K562 (cell line): ENCODE results near the gene CARM1. TPM values are rescaled to one million over a fixed set of nuclear protein-coding genes. Genes with fewer than 3 reads are reported as not detected.
A peak's percentile ranks its signal among the peaks of the same experiment; 100 is the strongest.

Source experiments
- GTF3C2 ChIP-seq: IDR thresholded peaks from 3 replicates; pipeline ENCODE4 v1.6.1; 2011; ENCODE audit warnings: borderline replicate concordance, mild to moderate bottlenecking, moderate library complexity; ENCODE audit not compliant: insufficient read length; ENCODE audit errors: extremely low read depth
- HDAC1 ChIP-seq, 2 experiments: fragments of 450-650 bp; IDR thresholded peaks; 2 replicates each; pipeline ENCODE4 v1.6.1; 2016 to 2017; ENCODE audit warnings: inconsistent platforms in 1 of 2, mild to moderate bottlenecking in 1 of 2, moderate library complexity in 1 of 2
- HEY1 ChIP-seq: fragments of 250-450 bp; sonication (Bioruptor Pico); IDR thresholded peaks from 2 replicates; pipeline ENCODE4 v1.5.0; 2020; ENCODE audit warnings: mild to moderate bottlenecking, moderate library complexity, borderline replicate concordance
- KLF13 ChIP-seq: fragments of 450-650 bp; IDR thresholded peaks from 2 replicates; pipeline ENCODE4 v1.6.1; 2016; ENCODE audit warnings: missing genetic modification characterization, low read depth, mild to moderate bottlenecking, missing compliant biosample characterization, moderate library complexity, borderline replicate concordance
- NCOR1 ChIP-seq: fragments of 450-650 bp; IDR thresholded peaks from 2 replicates; pipeline ENCODE4 v1.6.1; 2016; ENCODE audit warnings: mild to moderate bottlenecking, moderate library complexity
- NFE2L1 ChIP-seq: fragments of 450-650 bp; IDR thresholded peaks from 2 replicates; pipeline ENCODE4 v1.6.1; 2016; ENCODE audit warnings: missing genetic modification characterization, low read depth, mild to moderate bottlenecking, missing compliant biosample characterization, moderate library complexity, borderline replicate concordance
- PHF8 ChIP-seq: fragments of 200-600 bp; sonication (generic); IDR thresholded peaks from 2 replicates; pipeline ENCODE4 v1.6.1; 2012; ENCODE audit warnings: mixed run types, mild to moderate bottlenecking, inconsistent platforms, low read length, moderate library complexity, borderline replicate concordance
- POLR2H ChIP-seq: IDR thresholded peaks from 2 replicates; pipeline ENCODE4 v1.6.1; 2016; ENCODE audit warnings: missing genetic modification characterization, low read depth, mild to moderate bottlenecking, control low read depth, missing compliant biosample characterization, moderate library complexity
- RB1 ChIP-seq: fragments of 450-650 bp; IDR thresholded peaks from 2 replicates; pipeline ENCODE4 v1.6.1; 2017; ENCODE audit warnings: low read depth, mild to moderate bottlenecking
- SAP30 ChIP-seq: fragments of 200-600 bp; sonication (generic); IDR thresholded peaks from 2 replicates; pipeline ENCODE4 v1.6.1; 2012; ENCODE audit warnings: borderline replicate concordance, low read depth, mild to moderate bottlenecking, moderate library complexity, low read length, control low read depth, inconsistent platforms; ENCODE audit not compliant: insufficient read depth, poor library complexity, severe bottlenecking
- TAF15 ChIP-seq: fragments of 200-400 bp; formaldehyde crosslinking; IDR thresholded peaks from 2 replicates; pipeline ENCODE4 v1.6.1; 2017; ENCODE audit warnings: mild to moderate bottlenecking, low read depth, low read length, moderate library complexity
- TFAP4 ChIP-seq: sonication (generic); formaldehyde crosslinking; IDR thresholded peaks from 2 replicates; pipeline ENCODE4 v1.8.0; 2022; ENCODE audit warnings: missing genetic modification reagents, mild to moderate bottlenecking, moderate library complexity, borderline replicate concordance
- THRAP3 ChIP-seq: fragments of 450-650 bp; IDR thresholded peaks from 2 replicates; pipeline ENCODE4 v1.6.1; 2016; ENCODE audit warnings: mild to moderate bottlenecking, inconsistent platforms, borderline replicate concordance
- ZNF175 ChIP-seq: fragments of 200-800 bp; sonication (Bioruptor generic); IDR thresholded peaks from 2 replicates; pipeline ENCODE4 v1.6.1; 2016; ENCODE audit warnings: low read depth, mild to moderate bottlenecking, missing genetic modification characterization, missing compliant biosample characterization
- ZSCAN29 ChIP-seq: fragments of 450-650 bp; IDR thresholded peaks from 2 replicates; pipeline ENCODE4 v1.6.1; 2017
- polyA plus RNA-seq, 8 experiments: library from polyadenylated mRNA; depleted of rRNA in 4 of 8; stranded (reverse) in 5 of 8; unstranded in 3 of 8; fragments of >200 nt; fragmentation: Nextera tagmentation in 2 of 8; fragmentation: Illumina TruSeq in 1 of 8; extraction: Ambion mirVana in 2 of 8; extraction: Trizol in 1 of 8; gene quantifications; 2 replicates each; pipeline versions ENCODE4 v1.2.1 to v1.2.3, GENCODE V29; 2011 to 2014; ENCODE audit warnings: inconsistent platforms in 1 of 8, missing spikeins in 1 of 8
- total RNA-seq, 7 experiments: library from RNA; depleted of rRNA in 6 of 7; stranded (reverse); fragments of >200 nt in 6 of 7; fragmentation: Illumina TruSeq in 2 of 7; extraction: Trizol in 2 of 7; gene quantifications; 2 replicates each; pipeline versions ENCODE4 v1.2.1 to v1.2.3, GENCODE V29; 2011 to 2021; ENCODE audit warnings: low replicate concordance in 1 of 7
- TF ChIP-seq, protein P1 (sequence below): fragments of 250-450 bp; sonication (Bioruptor Pico); IDR thresholded peaks from 2 replicates; pipeline ENCODE4 v1.9.0; 2021; ENCODE audit warnings: mild to moderate bottlenecking, inconsistent platforms

The CARM1 gene
- total and polyA plus RNA-seq, 9 of the 15 experiments (the other 6 are each of a cell fraction or from before 2014, with no cell fraction given): 0.36 to 86.0 (median 29.7) TPM

DNA sequence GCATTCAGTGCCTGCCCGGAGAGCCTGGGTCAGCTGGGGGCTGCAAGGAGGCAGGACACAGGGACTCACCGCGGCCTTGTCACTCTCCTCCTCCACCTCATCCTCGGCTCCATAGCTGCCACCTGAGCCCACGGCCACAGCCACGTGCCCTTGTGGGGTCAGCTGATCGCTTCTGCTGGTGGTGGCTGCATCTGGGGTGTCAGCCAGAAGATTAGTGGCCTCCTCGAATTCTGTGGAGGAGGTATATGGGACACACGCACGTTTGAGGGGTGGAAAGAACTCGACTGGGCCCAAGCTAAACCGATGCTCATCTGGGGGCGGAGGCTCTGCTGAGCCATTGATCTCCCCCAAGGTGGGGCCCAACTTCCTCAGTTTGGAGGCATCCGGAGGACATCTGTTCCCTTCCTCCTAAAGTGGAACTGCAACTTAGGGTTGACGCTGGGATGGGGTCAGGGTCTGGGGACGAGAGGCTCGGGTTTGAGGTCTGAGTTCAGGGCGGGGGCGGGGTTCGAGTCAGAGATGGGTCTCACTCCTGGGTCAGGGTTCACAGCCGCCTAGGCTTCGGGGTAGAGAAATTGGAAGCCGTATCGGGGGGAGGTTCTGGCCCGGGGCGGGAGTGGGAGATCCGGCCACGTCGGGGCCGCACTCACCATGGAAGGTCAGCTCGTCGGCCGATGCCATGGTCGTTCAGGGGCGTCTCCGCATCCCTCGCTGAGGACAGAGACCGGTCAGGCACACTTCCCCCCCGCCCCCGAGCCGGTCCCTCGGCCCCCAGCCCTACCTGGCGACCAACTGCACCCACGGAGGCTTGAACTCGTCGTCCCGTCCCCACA is 56.6 kb downstream of the CARM1 start (continued):
- TF ChIP-seq NCOR1 (no peak), RB1 (no peak), TFAP4 (peak; percentile 82; the same call in 1 of the 2 replicates), GTF3C2 (no peak), TAF15 (no peak), ZSCAN29 (no peak), PHF8 (0 out of 2 replicates have a peak, but pooled peaks have one; percentile 46), SAP30 (peak; percentile 41), HEY1 (CRISPR knock-in tag) (no peak), POLR2H (tag) (no peak), KLF13 (tag) (no peak), THRAP3 (no peak), ZNF175 (CRISPR knock-in tag) (0 out of 2 replicates have a peak, but pooled peaks have one; percentile 16), NFE2L1 (tag) (no peak), HDAC1 (IDR thresholded peaks at IDR 0.05) (peak in 1 of 2 experiments; percentile 27; a peak in 1 of 4 replicates)
- TF ChIP-seq, protein P1, sequence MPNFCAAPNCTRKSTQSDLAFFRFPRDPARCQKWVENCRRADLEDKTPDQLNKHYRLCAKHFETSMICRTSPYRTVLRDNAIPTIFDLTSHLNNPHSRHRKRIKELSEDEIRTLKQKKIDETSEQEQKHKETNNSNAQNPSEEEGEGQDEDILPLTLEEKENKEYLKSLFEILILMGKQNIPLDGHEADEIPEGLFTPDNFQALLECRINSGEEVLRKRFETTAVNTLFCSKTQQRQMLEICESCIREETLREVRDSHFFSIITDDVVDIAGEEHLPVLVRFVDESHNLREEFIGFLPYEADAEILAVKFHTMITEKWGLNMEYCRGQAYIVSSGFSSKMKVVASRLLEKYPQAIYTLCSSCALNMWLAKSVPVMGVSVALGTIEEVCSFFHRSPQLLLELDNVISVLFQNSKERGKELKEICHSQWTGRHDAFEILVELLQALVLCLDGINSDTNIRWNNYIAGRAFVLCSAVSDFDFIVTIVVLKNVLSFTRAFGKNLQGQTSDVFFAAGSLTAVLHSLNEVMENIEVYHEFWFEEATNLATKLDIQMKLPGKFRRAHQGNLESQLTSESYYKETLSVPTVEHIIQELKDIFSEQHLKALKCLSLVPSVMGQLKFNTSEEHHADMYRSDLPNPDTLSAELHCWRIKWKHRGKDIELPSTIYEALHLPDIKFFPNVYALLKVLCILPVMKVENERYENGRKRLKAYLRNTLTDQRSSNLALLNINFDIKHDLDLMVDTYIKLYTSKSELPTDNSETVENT (CRISPR knock-in tag): no peak
